ENCODE data around the gene C1orf226.

C1orf226 gene

DNA sequence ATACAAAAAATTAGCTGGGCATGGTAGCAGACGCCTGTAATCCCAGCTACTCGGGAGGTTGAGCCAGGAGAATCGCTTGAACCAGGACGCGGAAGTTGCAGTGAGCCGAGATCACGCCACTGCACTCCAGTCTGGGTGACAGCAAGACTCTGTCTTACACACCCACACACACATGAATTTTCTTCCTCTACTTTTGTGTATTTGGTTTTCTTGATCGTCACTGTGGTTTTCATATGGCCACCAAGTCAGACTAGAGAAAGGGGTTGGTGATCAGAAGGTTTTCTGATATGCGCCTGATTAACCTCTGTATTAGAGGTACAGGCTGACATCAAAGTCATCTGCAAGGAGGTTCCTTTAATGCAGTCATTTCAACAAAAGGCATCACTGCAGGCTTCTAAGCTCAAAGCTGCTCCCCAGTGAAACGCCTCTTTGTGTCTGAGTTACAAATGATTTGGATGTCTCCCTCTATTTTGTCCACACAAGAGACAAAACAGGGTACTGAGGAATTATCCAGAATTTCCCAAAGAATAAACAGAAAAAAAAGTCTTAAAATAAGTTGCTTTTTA lies 19.3 kb downstream of the C1orf226 start:
- TF ChIP-seq CTCF (IDR thresholded peaks at IDR 0.05): no peak

- TF ChIP-seq CTCF (IDR thresholded peaks at IDR 0.05): no peak
Observed at GRCh38 chr1:162404550-162405160, 23.1 kb downstream of the C1orf226 start.

DNA sequence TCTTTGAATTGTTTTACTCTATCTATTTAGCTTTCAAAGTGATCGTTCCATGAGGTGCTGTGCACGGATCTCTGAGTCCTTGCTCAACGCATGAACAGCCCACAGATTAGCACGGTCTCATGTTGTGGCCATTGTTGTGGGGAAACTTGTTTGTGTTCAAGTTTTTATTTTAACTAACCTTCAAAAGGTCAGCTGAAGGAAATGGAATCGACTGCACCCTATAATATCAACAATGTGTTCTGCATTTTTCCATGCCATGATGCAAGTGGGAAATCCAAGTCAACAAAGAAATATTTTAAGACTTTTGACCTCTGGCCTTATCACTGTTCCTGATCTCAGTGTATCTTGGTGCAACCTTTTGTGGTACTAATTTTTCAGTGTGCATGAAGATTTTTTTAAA lies 24.3 kb downstream of the C1orf226 start:
- no peak for TF ChIP-seq CTCF (IDR thresholded peaks at IDR 0.05)

DNA sequence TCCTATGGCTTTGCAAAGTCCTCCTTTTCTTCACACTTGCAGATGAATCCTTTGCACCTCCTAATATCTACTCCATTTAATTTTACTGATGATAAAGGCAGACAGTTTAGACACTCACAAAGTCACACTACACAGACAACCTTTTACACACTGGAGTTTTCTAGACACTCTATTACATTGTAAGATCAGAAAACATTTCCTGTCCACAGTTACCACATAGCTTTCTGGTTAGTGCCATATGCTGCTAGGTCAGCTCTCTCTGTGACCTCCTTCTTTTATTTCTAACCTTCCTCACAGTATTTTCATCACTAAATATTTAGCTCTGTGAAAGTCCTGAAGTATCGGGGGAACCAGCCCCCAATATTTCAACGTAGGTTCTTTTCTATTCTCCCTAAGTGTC lies 25.3 kb downstream of the C1orf226 start:
- TF ChIP-seq CTCF (IDR thresholded peaks at IDR 0.05): no peak

DNA sequence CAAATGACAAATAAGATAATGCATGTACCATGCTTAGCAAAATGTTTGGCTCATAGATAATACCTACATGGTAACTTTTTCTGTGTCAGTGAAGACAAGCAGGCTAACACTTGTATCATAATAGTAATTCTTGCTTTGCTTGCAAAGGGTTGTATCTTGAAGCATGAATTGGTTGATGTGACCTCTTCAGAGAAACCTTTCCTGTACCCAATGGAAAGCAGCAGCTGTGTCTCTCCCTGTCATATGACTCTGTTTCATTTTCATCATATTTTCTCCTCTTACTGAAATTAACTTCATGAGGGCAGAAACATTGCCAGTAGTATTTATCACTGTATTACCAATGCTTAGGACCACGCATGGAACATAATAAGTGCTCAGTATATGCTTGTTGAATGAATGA lies 26.0 kb downstream of the C1orf226 start:
- no peak for TF ChIP-seq CTCF (IDR thresholded peaks at IDR 0.05)

GRCh38 chr1:162412002-162412401 lies 30.5 kb downstream of the C1orf226 start, which contains the start of gene SH2D1B:
TSS of gene SH2D1B (minus strand) at chr1:162412136. CDS start at chr1:162412016, 120 bp downstream.
- TF ChIP-seq CTCF (IDR thresholded peaks at IDR 0.05): no peak

GRCh38 chr1:162416215-162416614 lies 34.7 kb downstream of the C1orf226 start:
- no peak for TF ChIP-seq CTCF (IDR thresholded peaks at IDR 0.05)

Measured in LNCAP (cell line).